K562 (cell line): ENCODE data around the gene DNAJC12. TPM values are rescaled to one million over a fixed set of nuclear protein-coding genes. Genes with fewer than 3 reads are reported as not detected.

ENCODE experiments used
- BMI1 ChIP-seq: fragments of 150-350 bp; IDR thresholded peaks from 2 replicates; pipeline ENCODE4 v1.6.1; 2014; ENCODE audit warnings: low read length
- PHB2 ChIP-seq: fragments of 450-650 bp; IDR thresholded peaks from 2 replicates; pipeline ENCODE4 v1.6.1; 2017; ENCODE audit warnings: low read depth
- REST ChIP-seq, 2 experiments: fragments of 450-650 bp; formaldehyde crosslinking in 1 of 2; IDR thresholded peaks; 2 replicates each; pipeline versions ENCODE4 v1.4.0 to v1.6.1; 2014 to 2020; ENCODE audit warnings: mild to moderate bottlenecking in 2 of 2, borderline replicate concordance in 1 of 2, low read depth in 1 of 2
- TAL1 ChIP-seq: fragments of 450-650 bp; IDR thresholded peaks from 2 replicates; pipeline ENCODE4 v1.6.1; 2016; ENCODE audit warnings: mild to moderate bottlenecking
- TFE3 ChIP-seq: fragments of 450-650 bp; formaldehyde crosslinking; IDR thresholded peaks from 2 replicates; pipeline ENCODE4 v1.4.0; 2020; ENCODE audit warnings: mild to moderate bottlenecking, mixed read lengths
- THAP12 ChIP-seq: fragments of 250-450 bp; sonication (Bioruptor Pico); IDR thresholded peaks from 2 replicates; pipeline ENCODE4 v1.9.0; 2021; ENCODE audit warnings: mild to moderate bottlenecking, inconsistent platforms
- ZMIZ1 ChIP-seq, 2 experiments: fragments of 150-350 bp in 1 of 2; IDR thresholded peaks; 2 replicates each; pipeline ENCODE4 v1.6.1; 2012 to 2016; ENCODE audit warnings: low read depth in 2 of 2, low read length in 2 of 2, mild to moderate bottlenecking in 1 of 2, moderate library complexity in 1 of 2
- ZNF253 ChIP-seq: fragments of 250-450 bp; sonication (Bioruptor Pico); conservative IDR thresholded peaks from 2 replicates; pipeline ENCODE4 v1.6.1; 2021; ENCODE audit warnings: mild to moderate bottlenecking
- ZNF347 ChIP-seq: fragments of 450-650 bp; formaldehyde crosslinking; IDR thresholded peaks from 2 replicates; pipeline ENCODE4 v1.4.0; 2020; ENCODE audit warnings: low read depth, mild to moderate bottlenecking, moderate library complexity
- polyA plus RNA-seq, 8 experiments: library from polyadenylated mRNA; depleted of rRNA in 4 of 8; stranded (reverse) in 5 of 8; unstranded in 3 of 8; fragments of >200 nt; fragmentation: Nextera tagmentation in 2 of 8; fragmentation: Illumina TruSeq in 1 of 8; extraction: Ambion mirVana in 2 of 8; extraction: Trizol in 1 of 8; gene quantifications; 2 replicates each; pipeline versions ENCODE4 v1.2.1 to v1.2.3, GENCODE V29; 2011 to 2014; ENCODE audit warnings: inconsistent platforms in 1 of 8, missing spikeins in 1 of 8
- total RNA-seq, 7 experiments: library from RNA; depleted of rRNA in 6 of 7; stranded (reverse); fragments of >200 nt in 6 of 7; fragmentation: Illumina TruSeq in 2 of 7; extraction: Trizol in 2 of 7; gene quantifications; 2 replicates each; pipeline versions ENCODE4 v1.2.1 to v1.2.3, GENCODE V29; 2011 to 2021; ENCODE audit warnings: low replicate concordance in 1 of 7

The DNAJC12 gene
- total and polyA plus RNA-seq, 9 of the 15 experiments (the other 6 are each of a cell fraction or from before 2014, with no cell fraction given): 7.4 to 95.9 (median 68.5) TPM

- no peak for TF ChIP-seq ZMIZ1 (IDR thresholded peaks at IDR 0.05; ENCODE audit: low read depth in 2 of 2, low read length in 2 of 2)
- TF ChIP-seq PHB2: no peak
- TF ChIP-seq BMI1: no peak
- TF ChIP-seq THAP12 (CRISPR knock-in tag): no peak
- TF ChIP-seq REST (IDR thresholded peaks at IDR 0.05; ENCODE audit: borderline replicate concordance): no peak
- TF ChIP-seq REST (CRISPR knock-in tag; IDR thresholded peaks at IDR 0.05; ENCODE audit: low read depth): no peak
- TF ChIP-seq TAL1: 0 out of 2 replicates have a peak, but pooled peaks have one; percentile 5
- no peak for TF ChIP-seq TFE3 (CRISPR knock-in tag)
- no peak for TF ChIP-seq ZNF347 (CRISPR knock-in tag)
- TF ChIP-seq ZNF253: no peak
These were observed 43.0 kb downstream of the DNAJC12 start (continued) for GRCh38 chr10:67794909-67795460.
